ENCODE results near the gene GPBP1.
"Not testable (repeated sequence)": the region's sequence is repeated elsewhere in the genome, so short reads cannot be mapped to it uniquely, and the experiment has no call there.

GRCh38 chr5:57165171-57165570 is 8.7 kb upstream of the GPBP1 start:
- not testable (repeated sequence) for TF ChIP-seq CTCF (IDR thresholded peaks at IDR 0.05; ENCODE audit: low read length); EZH2 (IDR thresholded peaks at IDR 0.05; ENCODE audit: borderline replicate concordance, low read length)

Data from OCI-LY1 (cell line).